Measurements from ENCODE around the gene SMIM28.

SMIM28 gene

GRCh38 chr6:138403324-138403800 is 25.7 kb downstream of the SMIM28 start (continued):
- peak; percentile 13; the same call in 1 of the 2 replicates for TF ChIP-seq PATZ1 (tag by site-specific recombination; IDR thresholded peaks at IDR 0.05)
- TF ChIP-seq KLF7 (tag by site-specific recombination; IDR thresholded peaks at IDR 0.05; ENCODE audit: borderline replicate concordance) = no peak
- TF ChIP-seq ZBTB8A (tag by site-specific recombination; IDR thresholded peaks at IDR 0.05) = no peak
- no peak for TF ChIP-seq ZNF266 (tag by site-specific recombination; IDR thresholded peaks at IDR 0.05; ENCODE audit: low read depth)
- TF ChIP-seq ZNF404 (tag by site-specific recombination; IDR thresholded peaks at IDR 0.05) = no peak
- no peak for TF ChIP-seq ZNF645 (tag by site-specific recombination; IDR thresholded peaks at IDR 0.05)
- TF ChIP-seq ZNF785 (tag by site-specific recombination; IDR thresholded peaks at IDR 0.05) = no peak
- TF ChIP-seq TCF7L2 (IDR thresholded peaks at IDR 0.05; ENCODE audit: borderline replicate concordance, low read depth, low read length) = no peak
- TF ChIP-seq ZNF830 (tag by site-specific recombination; IDR thresholded peaks at IDR 0.05; ENCODE audit: low read depth) = no peak
- no peak for TF ChIP-seq ZNF776 (tag by site-specific recombination; IDR thresholded peaks at IDR 0.05; ENCODE audit: borderline replicate concordance)
- TF ChIP-seq ZXDB (tag by site-specific recombination; IDR thresholded peaks at IDR 0.05) = no peak
- no peak for TF ChIP-seq REST (tag by site-specific recombination; IDR thresholded peaks at IDR 0.05)
- no peak for TF ChIP-seq ZNF521 (tag by site-specific recombination; IDR thresholded peaks at IDR 0.05)
- no peak for TF ChIP-seq TRIM28 (IDR thresholded peaks at IDR 0.05; ENCODE audit: borderline replicate concordance, low read length)
- peak; percentile 22; the same call in 1 of the 2 replicates for TF ChIP-seq ZFHX2 (tag by site-specific recombination; conservative IDR thresholded peaks at IDR 0.05)
- TF ChIP-seq ZBTB20 (tag by site-specific recombination; IDR thresholded peaks at IDR 0.05) = no peak
- no peak for TF ChIP-seq ZNF155 (tag by site-specific recombination; IDR thresholded peaks at IDR 0.05)
- TF ChIP-seq ZNF449 (tag by site-specific recombination; IDR thresholded peaks at IDR 0.05) = no peak
- TF ChIP-seq ZNF121 (tag by site-specific recombination; IDR thresholded peaks at IDR 0.05) = no peak
- no peak for TF ChIP-seq ZBTB44 (tag by site-specific recombination; IDR thresholded peaks at IDR 0.05)
- TF ChIP-seq PBX3 (CRISPR knock-in tag; IDR thresholded peaks at IDR 0.05) = 0 out of 2 replicates have a peak, but pooled peaks have one; percentile 55
- peak; percentile 10 for TF ChIP-seq GLIS2 (tag by site-specific recombination; IDR thresholded peaks at IDR 0.05)
- no peak for TF ChIP-seq GFI1B (tag by site-specific recombination; IDR thresholded peaks at IDR 0.05)
- TF ChIP-seq ZNF341 (tag by site-specific recombination; IDR thresholded peaks at IDR 0.05; ENCODE audit: low read depth) = peak; percentile 44; the same call in 1 of the 2 replicates
- no peak for TF ChIP-seq KLF16 (tag by site-specific recombination; IDR thresholded peaks at IDR 0.05)
- TF ChIP-seq ZBTB49 (tag by site-specific recombination; IDR thresholded peaks at IDR 0.05; ENCODE audit: low read depth) = no peak
- no peak for TF ChIP-seq SCRT2 (tag by site-specific recombination; IDR thresholded peaks at IDR 0.05)
- no peak for TF ChIP-seq GLIS1 (tag by site-specific recombination; IDR thresholded peaks at IDR 0.05)

Data from HEK293 (cell line).